Mesodermal cell (in vitro differentiated cells): ENCODE measurements around the gene SLC8A1.

Source experiments
- H3K27ac ChIP-seq: 2 replicates; pipeline ENCODE4 v1.7.0; 2013; ENCODE audit warnings: mild to moderate bottlenecking, low read depth, low read length, moderate library complexity; ENCODE audit not compliant: severe bottlenecking
- H3K36me3 ChIP-seq: 2 replicates; pipeline ENCODE4 v1.7.1; 2013; ENCODE audit warnings: mild to moderate bottlenecking, low read length, moderate library complexity; ENCODE audit not compliant: control insufficient read depth, insufficient read depth
- H3K4me1 ChIP-seq: one replicate; pipeline ENCODE4 v1.7.1; 2013; ENCODE audit warnings: mild to moderate bottlenecking, low read length; ENCODE audit not compliant: insufficient read depth, control insufficient read depth, poor library complexity, severe bottlenecking
- H3K4me3 ChIP-seq: 2 replicates; pipeline ENCODE4 v1.7.0; 2013; ENCODE audit warnings: low read length, control low read depth, mild to moderate bottlenecking; ENCODE audit not compliant: insufficient read depth, poor library complexity, severe bottlenecking; ENCODE audit errors: extremely low read depth
- H3K9me3 ChIP-seq: 2 replicates; pipeline ENCODE4 v1.7.1; 2013; ENCODE audit warnings: mild to moderate bottlenecking, low read length, moderate library complexity; ENCODE audit not compliant: control insufficient read depth
- WGBS, 2 experiments: methylation state at CpG; one replicate each; pipeline ENCODE4 v1.1.5; 2013; ENCODE audit warnings: missing lambda C conversion rate in 2 of 2; ENCODE audit not compliant: insufficient coverage in 2 of 2; 5-methylcytosine and 5-hydroxymethylcytosine counted together

SLC8A1 gene

DNA sequence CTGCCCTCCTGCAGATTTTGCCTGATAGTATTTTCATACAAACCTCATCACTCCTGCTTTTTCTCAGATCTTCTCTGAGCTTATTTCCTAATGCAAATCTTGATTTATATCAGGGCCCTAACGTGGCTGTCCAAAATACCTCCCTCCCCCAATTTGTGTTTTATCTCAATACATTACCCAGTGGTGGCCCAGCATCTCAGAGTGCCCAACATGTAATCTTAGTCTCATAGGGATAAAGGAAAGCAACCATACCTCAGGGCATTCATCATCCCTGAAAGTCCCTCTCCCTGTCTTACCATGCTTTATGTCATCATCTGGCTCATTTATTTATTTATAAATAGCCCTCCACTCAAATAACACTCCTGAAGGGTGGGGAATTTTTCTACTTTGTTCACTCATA, 135.3 kb downstream of the SLC8A1 start:
- Histone ChIP-seq H3K36me3 (no peaks in the 10 kb centered on the region), H3K27ac (no peak overlapping the region), H3K4me3 (no peak overlapping the region), H3K4me1 (no peaks in the 10 kb centered on the region), H3K9me3 (no peaks in the 10 kb centered on the region)
- 75 to 86% methylated on average over 1 of the region's 1 CpG for WGBS, 2 experiments

DNA sequence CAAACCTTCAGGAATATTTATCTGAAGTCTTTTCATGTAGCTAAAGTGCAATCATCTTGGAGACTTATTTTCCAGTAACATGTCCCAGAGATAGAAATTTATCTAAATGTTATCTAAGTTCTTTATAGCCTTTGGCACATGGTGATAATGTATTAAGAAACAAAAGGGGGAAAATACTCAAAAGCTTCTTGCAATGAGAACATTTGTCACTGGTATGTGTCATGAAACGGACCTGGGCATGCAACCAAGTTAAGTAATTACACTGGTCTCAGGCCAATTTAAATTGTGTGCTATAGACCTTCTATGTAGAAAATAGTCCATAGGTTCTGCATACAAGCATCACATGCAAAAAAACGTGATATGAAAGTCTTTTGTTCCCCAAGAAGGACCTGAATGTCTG, 136.2 kb downstream of the SLC8A1 start:
- WGBS, 2 experiments = 92 to 96% methylated on average over 2 of the region's 2 CpGs
- Histone ChIP-seq H3K4me3 (no peak overlapping the region), H3K36me3 (no peaks in the 10 kb centered on the region), H3K27ac (no peak overlapping the region), H3K4me1 (no peaks in the 10 kb centered on the region), H3K9me3 (no peaks in the 10 kb centered on the region)

- WGBS, 2 experiments = no CpG with 5 or more reads among the region's 2 CpGs
- Histone ChIP-seq H3K9me3 (no peaks in the 10 kb centered on the region), H3K27ac (no peak overlapping the region), H3K36me3 (no peaks in the 10 kb centered on the region), H3K4me1 (no peaks in the 10 kb centered on the region), H3K4me3 (no peak overlapping the region)
Observed at GRCh38 chr2:40311026-40311425, 140.9 kb downstream of the SLC8A1 start.

DNA sequence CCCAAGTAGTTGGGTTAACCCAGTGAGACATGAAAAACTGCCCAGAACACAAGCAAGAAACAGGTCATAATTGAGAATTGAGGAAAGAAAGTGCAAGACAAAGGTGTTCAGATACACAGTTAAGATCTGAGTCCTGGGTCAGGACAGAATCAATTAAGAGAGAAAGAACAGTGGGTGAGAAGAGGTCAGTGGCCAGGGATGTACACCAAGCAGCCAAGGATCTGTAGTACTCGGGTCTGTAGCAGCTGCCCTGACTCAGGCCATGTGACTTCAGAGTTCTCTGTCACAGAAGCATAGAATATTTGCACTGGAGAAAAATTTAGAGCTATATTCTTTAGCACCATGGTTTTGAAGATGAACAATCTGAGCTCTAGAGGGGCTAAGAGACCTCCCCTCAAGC, 141.6 kb downstream of the SLC8A1 start:
- no peak overlapping the region for H3K27ac ChIP-seq
- no peak overlapping the region for H3K4me3 ChIP-seq
- no peaks in the 10 kb centered on the region for H3K9me3 ChIP-seq
- WGBS, 2 experiments = 92% methylated on average over 1 of the region's 1 CpG; no CpG with 5 or more reads in 1 of the 2 experiments
- no peaks in the 10 kb centered on the region for H3K4me1 ChIP-seq
- no peaks in the 10 kb centered on the region for H3K36me3 ChIP-seq

DNA sequence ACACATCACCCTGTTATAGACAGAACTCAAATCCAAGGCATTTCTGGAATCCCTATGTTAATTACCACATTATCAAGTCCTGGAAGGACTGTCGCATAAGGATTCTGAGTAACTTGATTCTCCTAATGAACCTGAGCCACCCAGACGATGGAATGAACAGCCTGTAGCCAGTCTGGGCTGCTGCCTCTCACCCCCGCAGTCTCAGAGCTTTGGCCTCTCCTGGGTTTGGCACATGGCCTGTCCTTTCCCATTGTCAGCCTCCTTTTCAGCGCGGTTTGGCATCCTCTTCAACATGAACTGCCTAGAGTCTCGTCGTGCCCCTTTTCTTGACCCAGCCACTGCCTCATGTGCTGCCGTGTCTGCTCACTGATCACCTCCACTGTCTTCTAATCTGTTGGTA, 147.6 kb downstream of the SLC8A1 start:
- no peaks in the 10 kb centered on the region for H3K4me1 ChIP-seq
- 71 to 76% methylated on average over 7 to 8 of the region's 8 CpGs for WGBS, 2 experiments
- H3K27ac ChIP-seq = no peak overlapping the region
- no peaks in the 10 kb centered on the region for H3K9me3 ChIP-seq
- H3K4me3 ChIP-seq = no peak overlapping the region
- H3K36me3 ChIP-seq = no peaks in the 10 kb centered on the region

GRCh38 chr2:40303746-40304145, 148.1 kb downstream of the SLC8A1 start:
- 86 to 100% methylated on average over 1 to 2 of the region's 4 CpGs for WGBS, 2 experiments
- H3K9me3 ChIP-seq = no peaks in the 10 kb centered on the region

DNA sequence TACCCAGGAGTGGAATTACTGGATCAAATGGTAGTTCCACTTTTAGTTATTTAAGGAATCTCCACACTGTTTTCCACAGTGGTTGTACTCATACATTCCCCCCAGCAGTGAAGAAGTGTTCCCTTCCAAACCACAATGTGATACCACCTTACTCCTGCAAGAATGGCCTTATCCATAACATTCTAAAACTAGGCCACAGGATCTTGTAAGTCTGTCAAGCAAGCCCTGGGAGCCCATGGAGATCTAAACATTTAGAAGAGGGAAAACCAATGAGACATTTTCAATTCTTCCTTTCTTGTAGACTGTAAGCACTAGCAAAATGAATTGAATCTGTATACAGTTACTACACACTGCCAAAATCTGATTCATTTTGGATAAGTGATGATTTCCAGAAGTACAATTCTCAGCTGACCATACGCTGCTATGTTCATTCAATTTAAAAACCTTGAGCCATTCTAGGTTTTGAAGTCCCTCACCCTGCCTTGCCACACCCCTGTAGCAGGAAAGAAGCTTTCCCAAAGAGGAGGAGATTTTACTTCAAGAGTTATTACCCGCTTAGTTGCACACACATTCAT, 149.1 kb downstream of the SLC8A1 start:
- no CpG with 5 or more reads among the region's 2 CpGs for WGBS, 2 experiments
- H3K4me1 ChIP-seq = no peaks in the 10 kb centered on the region
- no peaks in the 10 kb centered on the region for H3K9me3 ChIP-seq
- no peak overlapping the region for H3K4me3 ChIP-seq
- no peak overlapping the region for H3K27ac ChIP-seq
- H3K36me3 ChIP-seq = no peaks in the 10 kb centered on the region

More at GRCh38 chr2:40303746-40304145, 148.1 kb downstream of the SLC8A1 start:
- H3K36me3 ChIP-seq = no peaks in the 10 kb centered on the region
- no peaks in the 10 kb centered on the region for H3K4me1 ChIP-seq
- no peak overlapping the region for H3K4me3 ChIP-seq
- H3K27ac ChIP-seq = no peak overlapping the region

GRCh38 chr2:40300391-40300790, 151.5 kb downstream of the SLC8A1 start:
- Histone ChIP-seq H3K9me3 (no peaks in the 10 kb centered on the region), H3K4me3 (no peak overlapping the region), H3K27ac (no peak overlapping the region), H3K36me3 (no peaks in the 10 kb centered on the region), H3K4me1 (no peaks in the 10 kb centered on the region)
- 67 to 73% methylated on average over 3 to 5 of the region's 6 CpGs for WGBS, 2 experiments

DNA sequence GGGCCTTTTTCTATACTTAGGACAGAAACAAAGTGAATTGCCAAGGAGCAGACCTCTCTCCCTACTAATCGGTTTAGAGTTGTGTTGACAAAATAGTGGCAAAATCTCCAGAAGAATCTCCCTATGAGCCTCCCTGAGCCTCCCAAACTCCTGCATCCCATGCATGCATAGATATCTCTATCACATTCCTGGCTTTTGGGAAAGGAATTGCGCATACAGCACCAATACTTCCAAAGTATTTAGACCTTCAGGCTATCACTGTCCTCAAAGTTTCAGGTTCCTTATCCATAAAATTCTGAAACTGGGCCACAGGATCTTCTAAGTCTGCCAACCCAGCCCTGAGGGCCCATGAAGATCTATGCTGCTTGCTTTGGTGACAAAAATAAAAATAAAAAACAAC, 152.1 kb downstream of the SLC8A1 start:
- Histone ChIP-seq H3K36me3 (no peaks in the 10 kb centered on the region), H3K4me1 (no peaks in the 10 kb centered on the region), H3K27ac (no peak overlapping the region), H3K9me3 (no peaks in the 10 kb centered on the region), H3K4me3 (no peak overlapping the region)
- WGBS, 2 experiments = 89% methylated on average over 1 of the region's 2 CpGs; no CpG with 5 or more reads in 1 of the 2 experiments

- 80 to 93% methylated on average over 1 of the region's 1 CpG for WGBS, 2 experiments
Observed at GRCh38 chr2:40299173-40299572, 152.7 kb downstream of the SLC8A1 start.

GRCh38 chr2:40298026-40298425, 153.9 kb downstream of the SLC8A1 start:
- WGBS, 2 experiments = 100% methylated on average over 1 of the region's 3 CpGs; no CpG with 5 or more reads in 1 of the 2 experiments
- Histone ChIP-seq H3K36me3 (no peaks in the 10 kb centered on the region), H3K4me3 (no peak overlapping the region), H3K27ac (no peak overlapping the region), H3K4me1 (no peaks in the 10 kb centered on the region), H3K9me3 (no peaks in the 10 kb centered on the region)

More at GRCh38 chr2:40299173-40299572, 152.7 kb downstream of the SLC8A1 start:
- no peak overlapping the region for H3K27ac ChIP-seq
- no peak overlapping the region for H3K4me3 ChIP-seq
- no peaks in the 10 kb centered on the region for H3K9me3 ChIP-seq
- no peaks in the 10 kb centered on the region for H3K36me3 ChIP-seq
- no peaks in the 10 kb centered on the region for H3K4me1 ChIP-seq
